IPS-15b (cell line): ENCODE data around the gene DOCK8.
"Not testable (repeated sequence)": the region's sequence is repeated elsewhere in the genome, so short reads cannot be mapped to it uniquely, and the experiment has no call there.

Source experiments
- H3K27me3 ChIP-seq: one replicate; pipeline ENCODE4 v1.6.1; 2013; ENCODE audit warnings: low read length; ENCODE audit not compliant: control insufficient read depth, insufficient read depth
- H3K36me3 ChIP-seq: one replicate; pipeline ENCODE4 v1.6.1; 2013; ENCODE audit warnings: low read length; ENCODE audit not compliant: control insufficient read depth, insufficient read depth
- H3K4me1 ChIP-seq: one replicate; pipeline ENCODE4 v1.6.1; 2013; ENCODE audit warnings: mild to moderate bottlenecking, low read length; ENCODE audit not compliant: control insufficient read depth, insufficient read depth
- H3K4me3 ChIP-seq: one replicate; pipeline ENCODE4 v1.5.1; 2013; ENCODE audit warnings: low read depth, low read length
- H3K9ac ChIP-seq: one replicate; pipeline ENCODE4 v1.6.1; 2013; ENCODE audit warnings: low read depth, mild to moderate bottlenecking, low read length
- H3K9me3 ChIP-seq: one replicate; pipeline ENCODE4 v1.6.1; 2013; ENCODE audit warnings: mild to moderate bottlenecking, low read length; ENCODE audit not compliant: control insufficient read depth, insufficient read depth

The DOCK8 gene

GRCh38 chr9:231625-232024 is 17.0 kb downstream of the DOCK8 start:
- not testable (repeated sequence) for H3K4me3 ChIP-seq, H3K4me1 ChIP-seq, H3K9ac ChIP-seq, H3K36me3 ChIP-seq, H3K9me3 ChIP-seq, H3K27me3 ChIP-seq

- not testable (repeated sequence) for H3K27me3 ChIP-seq, H3K36me3 ChIP-seq, H3K9ac ChIP-seq, H3K9me3 ChIP-seq, H3K4me1 ChIP-seq, H3K4me3 ChIP-seq
Measured at GRCh38 chr9:233708-234107, 19.0 kb downstream of the DOCK8 start.

GRCh38 chr9:237141-237857 is 22.6 kb downstream of the DOCK8 start:
- H3K9me3 ChIP-seq = no peaks in the 10 kb centered on the region
- H3K4me3 ChIP-seq = no peak overlapping the region
- no peak overlapping the region for H3K9ac ChIP-seq
- no peaks in the 10 kb centered on the region for H3K27me3 ChIP-seq
- H3K36me3 ChIP-seq = no peaks in the 10 kb centered on the region
- no peaks in the 10 kb centered on the region for H3K4me1 ChIP-seq

GRCh38 chr9:237858-238345 is 23.2 kb downstream of the DOCK8 start:
- Histone ChIP-seq H3K4me1 (no peaks in the 10 kb centered on the region), H3K9me3 (no peaks in the 10 kb centered on the region), H3K27me3 (no peaks in the 10 kb centered on the region), H3K36me3 (no peaks in the 10 kb centered on the region), H3K4me3 (no peak overlapping the region), H3K9ac (no peak overlapping the region)

- no peaks in the 10 kb centered on the region for H3K36me3 ChIP-seq
- H3K9me3 ChIP-seq = no peaks in the 10 kb centered on the region
- H3K9ac ChIP-seq = no peak overlapping the region
- H3K4me3 ChIP-seq = no peak overlapping the region
- H3K4me1 ChIP-seq = no peaks in the 10 kb centered on the region
- H3K27me3 ChIP-seq = no peaks in the 10 kb centered on the region
Measured at GRCh38 chr9:242461-243080, 27.9 kb downstream of the DOCK8 start.

DNA sequence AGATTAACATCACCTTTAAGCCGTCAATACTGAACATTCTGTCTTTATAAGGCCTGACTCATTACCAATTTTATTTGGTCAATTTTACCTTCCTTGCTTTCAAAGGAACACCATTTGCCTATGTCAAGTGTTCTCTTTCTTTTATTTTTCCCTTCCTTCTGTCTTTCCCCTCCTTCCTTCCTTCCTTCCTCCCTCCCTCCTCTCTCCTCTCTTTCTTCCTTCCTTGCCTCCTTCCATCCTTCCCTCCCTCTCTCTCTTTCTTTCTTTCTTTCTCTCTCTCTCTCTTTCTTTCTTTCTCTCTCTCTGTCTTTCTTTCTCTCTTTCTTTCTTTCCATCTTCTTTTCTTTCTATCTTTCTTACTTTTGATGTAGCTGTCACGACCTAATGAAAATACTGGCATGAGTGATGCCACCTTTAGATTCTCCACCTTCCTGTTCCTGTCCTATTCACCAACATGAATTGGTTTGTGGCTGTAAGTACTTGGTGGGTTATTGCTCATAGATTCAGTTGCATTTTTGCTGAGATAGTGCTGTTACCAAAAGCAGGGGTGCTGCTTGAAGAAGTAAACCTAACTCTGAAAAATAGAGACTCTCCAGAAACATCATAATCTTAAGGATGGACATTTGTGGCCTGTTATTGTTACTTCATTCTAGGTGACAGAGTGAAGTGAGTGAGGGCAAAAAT is 33.8 kb downstream of the DOCK8 start:
- Histone ChIP-seq H3K9ac (no peak overlapping the region), H3K9me3 (no peaks in the 10 kb centered on the region), H3K36me3 (no peaks in the 10 kb centered on the region), H3K4me1 (no peaks in the 10 kb centered on the region), H3K27me3 (no peaks in the 10 kb centered on the region), H3K4me3 (no peak overlapping the region)

GRCh38 chr9:249025-249424 is 34.4 kb downstream of the DOCK8 start:
- H3K4me1 ChIP-seq = no peaks in the 10 kb centered on the region
- H3K27me3 ChIP-seq = no peaks in the 10 kb centered on the region
- H3K36me3 ChIP-seq = no peaks in the 10 kb centered on the region
- no peaks in the 10 kb centered on the region for H3K9me3 ChIP-seq
- no peak overlapping the region for H3K4me3 ChIP-seq
- H3K9ac ChIP-seq = no peak overlapping the region

DNA sequence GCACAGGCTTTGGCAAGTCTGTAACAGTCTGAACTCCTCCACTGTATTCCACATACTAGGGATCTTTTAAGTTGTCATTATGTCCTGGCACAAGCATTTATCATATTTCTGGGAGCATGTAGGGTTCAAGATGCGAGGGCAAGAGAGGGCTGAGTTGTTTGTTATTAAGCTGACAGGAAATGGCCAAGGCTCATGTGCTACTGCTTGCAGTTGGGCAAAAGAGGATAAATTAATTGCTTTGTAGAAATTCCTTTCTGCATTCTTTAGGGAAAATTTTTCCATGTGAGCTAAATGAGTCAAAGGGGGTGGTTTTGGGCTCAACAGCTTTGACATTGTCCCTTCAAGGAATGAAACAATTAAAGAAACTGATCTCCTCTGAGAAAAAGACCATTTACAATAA is 35.4 kb downstream of the DOCK8 start:
- H3K4me1 ChIP-seq = peaks cover 3% of the 10 kb centered on the region
- H3K27me3 ChIP-seq = no peaks in the 10 kb centered on the region
- H3K4me3 ChIP-seq = no peak overlapping the region
- no peaks in the 10 kb centered on the region for H3K36me3 ChIP-seq
- H3K9me3 ChIP-seq = no peaks in the 10 kb centered on the region
- no peak overlapping the region for H3K9ac ChIP-seq

GRCh38 chr9:250625-251024 is 36.0 kb downstream of the DOCK8 start:
- H3K4me3 ChIP-seq = no peak overlapping the region
- no peaks in the 10 kb centered on the region for H3K36me3 ChIP-seq
- H3K4me1 ChIP-seq = peaks cover 3% of the 10 kb centered on the region
- H3K9me3 ChIP-seq = no peaks in the 10 kb centered on the region
- H3K9ac ChIP-seq = no peak overlapping the region
- H3K27me3 ChIP-seq = no peaks in the 10 kb centered on the region

GRCh38 chr9:251398-251797 is 36.7 kb downstream of the DOCK8 start:
- H3K36me3 ChIP-seq = no peaks in the 10 kb centered on the region
- H3K27me3 ChIP-seq = no peaks in the 10 kb centered on the region
- H3K9me3 ChIP-seq = no peaks in the 10 kb centered on the region
- no peak overlapping the region for H3K4me3 ChIP-seq
- peaks cover 3% of the 10 kb centered on the region for H3K4me1 ChIP-seq
- no peak overlapping the region for H3K9ac ChIP-seq

- no peaks in the 10 kb centered on the region for H3K9me3 ChIP-seq
- H3K27me3 ChIP-seq = no peaks in the 10 kb centered on the region
- H3K4me3 ChIP-seq = no peak overlapping the region
- no peaks in the 10 kb centered on the region for H3K36me3 ChIP-seq
- peaks cover 3% of the 10 kb centered on the region for H3K4me1 ChIP-seq
- no peak overlapping the region for H3K9ac ChIP-seq
Measured at GRCh38 chr9:253539-253938, 38.9 kb downstream of the DOCK8 start.

- Histone ChIP-seq H3K4me3 (no peak overlapping the region), H3K36me3 (no peaks in the 10 kb centered on the region), H3K4me1 (peaks cover 3% of the 10 kb centered on the region), H3K9me3 (no peaks in the 10 kb centered on the region), H3K9ac (no peak overlapping the region), H3K27me3 (no peaks in the 10 kb centered on the region)
Measured at GRCh38 chr9:254516-254915, 39.9 kb downstream of the DOCK8 start.
